ENCODE measurements around the gene CYYR1.

- TF ChIP-seq, protein P1, sequence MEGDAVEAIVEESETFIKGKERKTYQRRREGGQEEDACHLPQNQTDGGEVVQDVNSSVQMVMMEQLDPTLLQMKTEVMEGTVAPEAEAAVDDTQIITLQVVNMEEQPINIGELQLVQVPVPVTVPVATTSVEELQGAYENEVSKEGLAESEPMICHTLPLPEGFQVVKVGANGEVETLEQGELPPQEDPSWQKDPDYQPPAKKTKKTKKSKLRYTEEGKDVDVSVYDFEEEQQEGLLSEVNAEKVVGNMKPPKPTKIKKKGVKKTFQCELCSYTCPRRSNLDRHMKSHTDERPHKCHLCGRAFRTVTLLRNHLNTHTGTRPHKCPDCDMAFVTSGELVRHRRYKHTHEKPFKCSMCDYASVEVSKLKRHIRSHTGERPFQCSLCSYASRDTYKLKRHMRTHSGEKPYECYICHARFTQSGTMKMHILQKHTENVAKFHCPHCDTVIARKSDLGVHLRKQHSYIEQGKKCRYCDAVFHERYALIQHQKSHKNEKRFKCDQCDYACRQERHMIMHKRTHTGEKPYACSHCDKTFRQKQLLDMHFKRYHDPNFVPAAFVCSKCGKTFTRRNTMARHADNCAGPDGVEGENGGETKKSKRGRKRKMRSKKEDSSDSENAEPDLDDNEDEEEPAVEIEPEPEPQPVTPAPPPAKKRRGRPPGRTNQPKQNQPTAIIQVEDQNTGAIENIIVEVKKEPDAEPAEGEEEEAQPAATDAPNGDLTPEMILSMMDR (IDR thresholded peaks at IDR 0.05) = no peak
- no peak for TF ChIP-seq POLR2A (IDR thresholded peaks at IDR 0.05)
Measured at GRCh38 chr21:26443867-26444266, 129.2 kb downstream of the CYYR1 start.

All from gastroesophageal sphincter (tissue), 3 donors.